ENCODE data around the gene PARK7.

Gene PARK7

GRCh38 chr1:8015809-8016165 lies 54.3 kb downstream of the PARK7 start:
- no peak overlapping the region for H3K27ac ChIP-seq (replicated peaks)
- H3K27me3 ChIP-seq (ENCODE audit: insufficient read depth, poor library complexity, severe bottlenecking), result no peaks in the 10 kb centered on the region
- DNase-seq (ENCODE audit: low read depth in 1 of 2, low spot score in 1 of 2), result no peak
- H3K4me3 ChIP-seq (replicated peaks; ENCODE audit: insufficient read depth, low read length), result no peak overlapping the region
- no peak for TF ChIP-seq SPI1 (IDR thresholded peaks at IDR 0.05; ENCODE audit: borderline replicate concordance, low read depth)
- TF ChIP-seq, protein P1, sequence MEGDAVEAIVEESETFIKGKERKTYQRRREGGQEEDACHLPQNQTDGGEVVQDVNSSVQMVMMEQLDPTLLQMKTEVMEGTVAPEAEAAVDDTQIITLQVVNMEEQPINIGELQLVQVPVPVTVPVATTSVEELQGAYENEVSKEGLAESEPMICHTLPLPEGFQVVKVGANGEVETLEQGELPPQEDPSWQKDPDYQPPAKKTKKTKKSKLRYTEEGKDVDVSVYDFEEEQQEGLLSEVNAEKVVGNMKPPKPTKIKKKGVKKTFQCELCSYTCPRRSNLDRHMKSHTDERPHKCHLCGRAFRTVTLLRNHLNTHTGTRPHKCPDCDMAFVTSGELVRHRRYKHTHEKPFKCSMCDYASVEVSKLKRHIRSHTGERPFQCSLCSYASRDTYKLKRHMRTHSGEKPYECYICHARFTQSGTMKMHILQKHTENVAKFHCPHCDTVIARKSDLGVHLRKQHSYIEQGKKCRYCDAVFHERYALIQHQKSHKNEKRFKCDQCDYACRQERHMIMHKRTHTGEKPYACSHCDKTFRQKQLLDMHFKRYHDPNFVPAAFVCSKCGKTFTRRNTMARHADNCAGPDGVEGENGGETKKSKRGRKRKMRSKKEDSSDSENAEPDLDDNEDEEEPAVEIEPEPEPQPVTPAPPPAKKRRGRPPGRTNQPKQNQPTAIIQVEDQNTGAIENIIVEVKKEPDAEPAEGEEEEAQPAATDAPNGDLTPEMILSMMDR (IDR thresholded peaks at IDR 0.05; ENCODE audit: insufficient read depth, low read length), result no peak
- no peak for TF ChIP-seq GABPA (IDR thresholded peaks at IDR 0.05; ENCODE audit: low read depth)
- no peak for TF ChIP-seq POLR2AphosphoS5 (IDR thresholded peaks at IDR 0.05; ENCODE audit: low read depth)
- TF ChIP-seq, protein P2, sequence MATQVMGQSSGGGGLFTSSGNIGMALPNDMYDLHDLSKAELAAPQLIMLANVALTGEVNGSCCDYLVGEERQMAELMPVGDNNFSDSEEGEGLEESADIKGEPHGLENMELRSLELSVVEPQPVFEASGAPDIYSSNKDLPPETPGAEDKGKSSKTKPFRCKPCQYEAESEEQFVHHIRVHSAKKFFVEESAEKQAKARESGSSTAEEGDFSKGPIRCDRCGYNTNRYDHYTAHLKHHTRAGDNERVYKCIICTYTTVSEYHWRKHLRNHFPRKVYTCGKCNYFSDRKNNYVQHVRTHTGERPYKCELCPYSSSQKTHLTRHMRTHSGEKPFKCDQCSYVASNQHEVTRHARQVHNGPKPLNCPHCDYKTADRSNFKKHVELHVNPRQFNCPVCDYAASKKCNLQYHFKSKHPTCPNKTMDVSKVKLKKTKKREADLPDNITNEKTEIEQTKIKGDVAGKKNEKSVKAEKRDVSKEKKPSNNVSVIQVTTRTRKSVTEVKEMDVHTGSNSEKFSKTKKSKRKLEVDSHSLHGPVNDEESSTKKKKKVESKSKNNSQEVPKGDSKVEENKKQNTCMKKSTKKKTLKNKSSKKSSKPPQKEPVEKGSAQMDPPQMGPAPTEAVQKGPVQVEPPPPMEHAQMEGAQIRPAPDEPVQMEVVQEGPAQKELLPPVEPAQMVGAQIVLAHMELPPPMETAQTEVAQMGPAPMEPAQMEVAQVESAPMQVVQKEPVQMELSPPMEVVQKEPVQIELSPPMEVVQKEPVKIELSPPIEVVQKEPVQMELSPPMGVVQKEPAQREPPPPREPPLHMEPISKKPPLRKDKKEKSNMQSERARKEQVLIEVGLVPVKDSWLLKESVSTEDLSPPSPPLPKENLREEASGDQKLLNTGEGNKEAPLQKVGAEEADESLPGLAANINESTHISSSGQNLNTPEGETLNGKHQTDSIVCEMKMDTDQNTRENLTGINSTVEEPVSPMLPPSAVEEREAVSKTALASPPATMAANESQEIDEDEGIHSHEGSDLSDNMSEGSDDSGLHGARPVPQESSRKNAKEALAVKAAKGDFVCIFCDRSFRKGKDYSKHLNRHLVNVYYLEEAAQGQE (IDR thresholded peaks at IDR 0.05; ENCODE audit: insufficient replicate concordance, low read depth), result no peak

- no peak for DNase-seq (ENCODE audit: low read depth in 1 of 2, low spot score in 1 of 2)
- no peak overlapping the region for H3K27ac ChIP-seq (replicated peaks)
- H3K4me3 ChIP-seq (replicated peaks; ENCODE audit: insufficient read depth, low read length), result no peak overlapping the region
- peaks cover 3% of the 10 kb centered on the region for H3K27me3 ChIP-seq (ENCODE audit: insufficient read depth, poor library complexity, severe bottlenecking)
- TF ChIP-seq, protein P1 (IDR thresholded peaks at IDR 0.05; ENCODE audit: insufficient read depth, low read length), result no peak
- TF ChIP-seq, protein P2 (IDR thresholded peaks at IDR 0.05; ENCODE audit: insufficient replicate concordance, low read depth), result no peak
- TF ChIP-seq SPI1 (IDR thresholded peaks at IDR 0.05; ENCODE audit: borderline replicate concordance, low read depth) (no peak), POLR2AphosphoS5 (IDR thresholded peaks at IDR 0.05; ENCODE audit: low read depth) (no peak), GABPA (IDR thresholded peaks at IDR 0.05; ENCODE audit: low read depth) (no peak)
Observed at GRCh38 chr1:8016210-8016894, 54.8 kb downstream of the PARK7 start.

DNA sequence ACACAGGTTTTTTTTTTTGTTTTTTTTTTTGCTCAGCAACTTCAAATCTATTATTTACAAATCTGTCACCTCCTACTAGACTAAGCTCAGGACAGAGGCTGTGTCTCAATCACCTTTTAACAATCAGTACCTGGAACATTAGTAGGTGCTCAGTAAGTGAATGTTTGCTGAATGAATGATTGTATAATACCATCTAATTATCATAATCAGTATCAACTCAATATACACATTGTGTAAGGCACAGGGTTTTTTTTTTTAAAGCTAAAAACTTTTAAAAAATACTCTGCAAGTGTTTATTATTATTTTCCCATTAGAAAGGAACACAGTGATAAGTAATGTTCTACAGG lies 55.4 kb downstream of the PARK7 start:
- H3K27ac ChIP-seq (replicated peaks), result no peak overlapping the region

More for the DNA sequence above, 55.4 kb downstream of the PARK7 start:
- peaks cover 3% of the 10 kb centered on the region for H3K27me3 ChIP-seq (ENCODE audit: insufficient read depth, poor library complexity, severe bottlenecking)
- no peak for DNase-seq (ENCODE audit: low read depth in 1 of 2, low spot score in 1 of 2)
- no peak for TF ChIP-seq SPI1 (IDR thresholded peaks at IDR 0.05; ENCODE audit: borderline replicate concordance, low read depth)
- TF ChIP-seq, protein P2 (IDR thresholded peaks at IDR 0.05; ENCODE audit: insufficient replicate concordance, low read depth), result no peak
- TF ChIP-seq, protein P1 (IDR thresholded peaks at IDR 0.05; ENCODE audit: insufficient read depth, low read length), result no peak
- TF ChIP-seq GABPA (IDR thresholded peaks at IDR 0.05; ENCODE audit: low read depth), result no peak
- no peak for TF ChIP-seq POLR2AphosphoS5 (IDR thresholded peaks at IDR 0.05; ENCODE audit: low read depth)
- no peak overlapping the region for H3K4me3 ChIP-seq (replicated peaks; ENCODE audit: insufficient read depth, low read length)
